ENCODE measurements around the gene GINS2. TPM values are rescaled to one million over a fixed set of nuclear protein-coding genes. Genes with fewer than 3 reads are reported as not detected.

GINS2 gene
- total RNA-seq, 1 experiment from 2014 or later, result 52.7 TPM

DNA sequence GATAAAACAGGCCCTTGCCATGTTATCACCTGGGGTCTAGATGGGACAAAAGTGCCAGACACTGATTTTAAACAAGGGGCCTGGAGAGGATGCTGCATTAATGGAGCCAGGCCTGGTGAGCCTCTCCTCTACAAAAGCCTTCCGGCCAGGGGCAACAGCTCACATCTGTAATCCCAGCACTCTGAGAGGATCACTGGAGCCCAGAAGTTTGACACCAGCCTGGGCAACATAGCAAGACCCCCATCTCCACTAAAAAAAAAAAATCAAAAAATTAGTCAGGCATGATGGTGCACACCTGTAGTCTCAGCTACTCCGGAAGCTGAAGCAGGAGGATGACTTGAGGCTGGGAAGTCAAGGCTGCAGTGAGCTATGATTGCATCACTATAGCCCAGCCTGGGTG, 3.5 kb downstream of the GINS2 start:
- TF ChIP-seq, protein P1, sequence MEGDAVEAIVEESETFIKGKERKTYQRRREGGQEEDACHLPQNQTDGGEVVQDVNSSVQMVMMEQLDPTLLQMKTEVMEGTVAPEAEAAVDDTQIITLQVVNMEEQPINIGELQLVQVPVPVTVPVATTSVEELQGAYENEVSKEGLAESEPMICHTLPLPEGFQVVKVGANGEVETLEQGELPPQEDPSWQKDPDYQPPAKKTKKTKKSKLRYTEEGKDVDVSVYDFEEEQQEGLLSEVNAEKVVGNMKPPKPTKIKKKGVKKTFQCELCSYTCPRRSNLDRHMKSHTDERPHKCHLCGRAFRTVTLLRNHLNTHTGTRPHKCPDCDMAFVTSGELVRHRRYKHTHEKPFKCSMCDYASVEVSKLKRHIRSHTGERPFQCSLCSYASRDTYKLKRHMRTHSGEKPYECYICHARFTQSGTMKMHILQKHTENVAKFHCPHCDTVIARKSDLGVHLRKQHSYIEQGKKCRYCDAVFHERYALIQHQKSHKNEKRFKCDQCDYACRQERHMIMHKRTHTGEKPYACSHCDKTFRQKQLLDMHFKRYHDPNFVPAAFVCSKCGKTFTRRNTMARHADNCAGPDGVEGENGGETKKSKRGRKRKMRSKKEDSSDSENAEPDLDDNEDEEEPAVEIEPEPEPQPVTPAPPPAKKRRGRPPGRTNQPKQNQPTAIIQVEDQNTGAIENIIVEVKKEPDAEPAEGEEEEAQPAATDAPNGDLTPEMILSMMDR (conservative IDR thresholded peaks at IDR 0.05), result no peak
- Histone ChIP-seq H4K5ac (ENCODE audit: insufficient read length, low read depth, low read length) (no peak overlapping the region), H3K14ac (ENCODE audit: insufficient read depth, low read length) (no peak overlapping the region), H3K23me2 (ENCODE audit: insufficient read length, low read depth, low read length, poor library complexity, severe bottlenecking) (no peaks in the 10 kb centered on the region), H3K79me1 (ENCODE audit: insufficient read depth, low read depth, low read length, poor library complexity, severe bottlenecking) (no peaks in the 10 kb centered on the region), H3K56ac (ENCODE audit: insufficient read length, low read depth, low read length) (no peak overlapping the region), H4K91ac (ENCODE audit: insufficient read length, low read depth, low read length) (no peak overlapping the region), H2BK5ac (ENCODE audit: insufficient read length, low read length) (no peak overlapping the region), H3K4me1 (ENCODE audit: insufficient read depth, low read length) (no peaks in the 10 kb centered on the region; the same call in 1 of the 2 replicates), H3T11ph (ENCODE audit: low read length) (no peak overlapping the region), H4K8ac (replicated peaks; ENCODE audit: insufficient read length, low read depth, low read length) (no peak overlapping the region), H3K79me2 (ENCODE audit: insufficient read depth, low read length) (peaks cover 3% of the 10 kb centered on the region; the same call in 1 of the 2 replicates), H3K9me3 (ENCODE audit: control insufficient read depth, low read depth, low read length) (no peaks in the 10 kb centered on the region), H2BK12ac (ENCODE audit: insufficient read length, low read depth, low read length) (no peak overlapping the region), H2BK120ac (ENCODE audit: low read depth, low read length, poor library complexity, severe bottlenecking) (no peak overlapping the region), H3K18ac (ENCODE audit: insufficient read length, low read depth, low read length) (no peak overlapping the region), H2BK15ac (ENCODE audit: low read depth, low read length) (no peak overlapping the region), H2AK5ac (ENCODE audit: insufficient read length, low read length) (no peak overlapping the region), H3K27me3 (ENCODE audit: insufficient read depth, low read length) (no peaks in the 10 kb centered on the region), H3K9ac (ENCODE audit: extremely low read depth, insufficient read length, low read length) (no peak overlapping the region), H3K27ac (ENCODE audit: insufficient read length, low read depth, low read length) (no peak overlapping the region), H3K4me2 (ENCODE audit: insufficient read depth, insufficient read length, low read length) (no peak overlapping the region), H3K23ac (ENCODE audit: insufficient read length, low read depth, low read length) (no peak overlapping the region), H2BK20ac (ENCODE audit: low read depth, low read length, poor library complexity, severe bottlenecking) (no peak overlapping the region), H3K4ac (ENCODE audit: low read depth, low read length) (no peak overlapping the region), H2AFZ (ENCODE audit: low read length) (no peak overlapping the region), H4K20me1 (ENCODE audit: control insufficient read depth, insufficient read depth, insufficient read length) (no peaks in the 10 kb centered on the region)
- peaks cover 14 to 30% of the 10 kb centered on the region in 2 experiments for H3K4me1 Mint-ChIP-seq
- H3K27me3 Mint-ChIP-seq (ENCODE audit: low read depth), result peaks cover 11% of the 10 kb centered on the region
- WGBS (ENCODE audit: extremely low coverage, insufficient read length, low lambda C conversion rate), result no CpG with 5 or more reads among the region's 2 CpGs
- peaks cover 10 to 53% (median 49%) of the 10 kb centered on the region in 3 experiments; a peak in 6 of 7 replicates for H3K36me3 Mint-ChIP-seq (ENCODE audit: insufficient read depth in 1 of 3, low read depth in 3 of 3)
- H3K4me3 Mint-ChIP-seq, result no peak overlapping the region
- H3K27ac Mint-ChIP-seq, result no peak overlapping the region
- no peaks in the 10 kb centered on the region for H3K9me3 Mint-ChIP-seq
- DNase-seq, result no peak
